BE2C (cell line): ENCODE data around the gene AXIN1.
"Not testable (repeated sequence)": the region's sequence is repeated elsewhere in the genome, so short reads cannot be mapped to it uniquely, and the experiment has no call there.

Experiments used
- DNase-seq: peaks from one replicate; pipeline ENCODE4 v3.0.0-alpha.2; 2020
- H3K27me3 ChIP-seq: fragments of 250-450 bp; sonication (Bioruptor Pico); 2 replicates; pipeline ENCODE4 v1.5.1; 2020; ENCODE audit warnings: mild to moderate bottlenecking
- H3K36me3 ChIP-seq: fragments of 250-450 bp; sonication (Bioruptor Pico); 2 replicates; pipeline ENCODE4 v1.5.1; 2020; ENCODE audit warnings: mild to moderate bottlenecking
- H3K4me1 ChIP-seq: fragments of 250-450 bp; sonication (Bioruptor Pico); 2 replicates; pipeline ENCODE4 v1.5.1; 2020
- H3K4me3 ChIP-seq: 2 replicates; pipeline ENCODE4 v1.5.1; 2011; ENCODE audit warnings: low read depth, low read length
- H3K9me3 ChIP-seq: fragments of 250-450 bp; sonication (Bioruptor Pico); 2 replicates; pipeline ENCODE4 v1.5.1; 2020
- CTCF ChIP-seq: IDR thresholded peaks from 2 replicates; pipeline ENCODE4 v1.5.1; 2012; ENCODE audit warnings: mild to moderate bottlenecking, low read depth, low read length

The AXIN1 gene

GRCh38 chr16:342455-343213 lies 9.9 kb downstream of the AXIN1 start:
- no peak for TF ChIP-seq CTCF
- H3K4me1 ChIP-seq, result no peaks in the 10 kb centered on the region; the same call in 1 of the 2 replicates
- no peaks in the 10 kb centered on the region for H3K9me3 ChIP-seq
- H3K36me3 ChIP-seq, result peaks cover 20% of the 10 kb centered on the region
- H3K4me3 ChIP-seq, result no peak overlapping the region
- DNase-seq, result no peak
- no peaks in the 10 kb centered on the region for H3K27me3 ChIP-seq

- not testable (repeated sequence) for H3K4me3 ChIP-seq, H3K4me1 ChIP-seq, H3K27me3 ChIP-seq, DNase-seq, H3K9me3 ChIP-seq
- H3K36me3 ChIP-seq, result peaks cover 20% of the 10 kb centered on the region
Measured at GRCh38 chr16:341974-342336, 10.6 kb downstream of the AXIN1 start.

GRCh38 chr16:341095-341973 lies 11.2 kb downstream of the AXIN1 start:
- not testable (repeated sequence) for H3K4me1 ChIP-seq, H3K27me3 ChIP-seq, DNase-seq, H3K9me3 ChIP-seq, H3K4me3 ChIP-seq
- peaks cover 20% of the 10 kb centered on the region for H3K36me3 ChIP-seq

- TF ChIP-seq CTCF, result no peak
- Histone ChIP-seq H3K36me3 (peaks cover 13% of the 10 kb centered on the region), H3K4me1 (no peaks in the 10 kb centered on the region; the same call in 1 of the 2 replicates), H3K4me3 (no peak overlapping the region), H3K9me3 (no peaks in the 10 kb centered on the region), H3K27me3 (no peaks in the 10 kb centered on the region)
- no peak for DNase-seq
Measured at GRCh38 chr16:340370-341091, 12.0 kb downstream of the AXIN1 start.

GRCh38 chr16:339680-340079 lies 12.8 kb downstream of the AXIN1 start:
- TF ChIP-seq CTCF, result no peak
- Histone ChIP-seq H3K4me3 (no peak overlapping the region), H3K9me3 (no peaks in the 10 kb centered on the region), H3K4me1 (no peaks in the 10 kb centered on the region; the same call in 1 of the 2 replicates), H3K27me3 (no peaks in the 10 kb centered on the region), H3K36me3 (peaks cover 11% of the 10 kb centered on the region)
- DNase-seq, result no peak

GRCh38 chr16:337975-338575 lies 14.4 kb downstream of the AXIN1 start:
- no peak for TF ChIP-seq CTCF

More at GRCh38 chr16:337975-338575, 14.4 kb downstream of the AXIN1 start:
- no peak for DNase-seq
- no peak overlapping the region for H3K4me3 ChIP-seq
- no peaks in the 10 kb centered on the region; the same call in 1 of the 2 replicates for H3K4me1 ChIP-seq
- peaks cover 8% of the 10 kb centered on the region; the same call in 1 of the 2 replicates for H3K36me3 ChIP-seq
- H3K9me3 ChIP-seq, result no peaks in the 10 kb centered on the region
- no peaks in the 10 kb centered on the region for H3K27me3 ChIP-seq
